ENCODE results near the gene CDC45. TPM values are rescaled to one million over a fixed set of nuclear protein-coding genes. Genes with fewer than 3 reads are reported as not detected.

The CDC45 gene
- total and polyA plus RNA-seq, 10 donors = 1.5 to 7.3 (median 4.9) TPM

DNA sequence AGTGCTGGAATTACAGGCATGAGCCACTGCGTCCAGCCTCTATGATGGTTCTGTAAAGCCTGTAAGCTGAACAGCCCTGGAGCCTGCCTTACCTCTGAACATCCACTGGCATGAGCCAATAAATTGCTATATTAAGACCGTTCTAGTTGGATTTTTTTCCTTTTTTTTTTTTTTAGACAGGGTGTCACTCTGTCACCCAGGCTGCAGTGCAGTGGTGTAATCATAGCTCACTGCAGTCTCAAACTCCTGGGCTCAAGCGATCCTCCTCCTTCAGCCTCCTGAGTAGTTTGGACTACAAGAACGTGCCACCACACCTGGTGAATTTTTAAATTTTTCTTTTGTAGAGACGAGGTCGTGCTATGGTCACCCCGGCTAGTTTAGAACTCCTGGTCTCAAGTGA is 70.7 kb downstream of the CDC45 start:
- Histone ChIP-seq H3K36me3 (no peaks in the 10 kb centered on the region), H3K9me3 (peaks cover 0 to 14% (median 7%) of the 10 kb centered on the region in 8 donors), H3K27ac (no peak overlapping the region), H3K4me3 (no peak overlapping the region), H3K27me3 (replicated peaks in 1 of 7) (peaks cover 0 to 16% (median 0%) of the 10 kb centered on the region in 7 donors), H3K4me1 (peaks cover 0 to 6% (median 0%) of the 10 kb centered on the region in 6 donors)
- 82 to 94% (median 92%) methylated on average over 7 of the region's 7 CpGs for WGBS, 5 donors
- TF ChIP-seq POLR2A (IDR thresholded peaks at IDR 0.05) (no peak), CTCF (IDR thresholded peaks at IDR 0.05 in 8 of 11, conservative IDR thresholded peaks at IDR 0.05 in 3 of 11) (no peak)
- intact Hi-C loops (cut with DNase I; ENCODE audit: low total_unique reads) = no loop called here
- DNase-seq = no peak

DNA sequence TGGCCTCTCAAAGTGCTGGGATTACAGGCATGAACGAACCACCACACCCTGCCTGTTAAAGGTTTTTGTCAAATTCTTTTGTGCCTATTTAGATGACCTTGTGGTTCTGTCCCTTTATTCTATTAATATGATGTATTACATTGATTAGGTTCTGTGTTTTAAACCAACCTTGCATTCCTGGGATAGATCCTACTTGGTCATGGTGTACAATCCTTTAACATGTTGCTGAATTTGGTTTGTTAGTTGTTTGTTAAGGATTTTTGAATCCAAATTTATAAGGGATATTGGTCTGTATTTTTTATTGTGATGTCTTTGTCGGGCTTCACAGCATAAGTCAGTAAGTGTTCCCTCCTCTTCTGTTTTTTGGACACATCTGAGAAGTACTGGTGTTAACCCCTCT is 73.5 kb downstream of the CDC45 start:
- intact Hi-C loops (cut with DNase I; ENCODE audit: low total_unique reads) = no loop called here
- no peaks in the 10 kb centered on the region for H3K36me3 ChIP-seq
- H3K4me3 ChIP-seq = no peak overlapping the region
- H3K27ac ChIP-seq = no peak overlapping the region
- 83 to 100% (median 86%) methylated on average over 2 of the region's 2 CpGs for WGBS, 5 donors
- DNase-seq = no peak
- no peak for TF ChIP-seq POLR2A (IDR thresholded peaks at IDR 0.05)
- peaks cover 0 to 9% (median 0%) of the 10 kb centered on the region in 7 donors for H3K27me3 ChIP-seq (replicated peaks in 1 of 7)
- no peaks in the 10 kb centered on the region for H3K4me1 ChIP-seq
- peaks cover 0 to 14% (median 7%) of the 10 kb centered on the region in 8 donors for H3K9me3 ChIP-seq

- H3K27ac ChIP-seq = peak overlapping the region in 1 of 8 donors; percentile 1
- 80 to 92% (median 84%) methylated on average over 11 to 12 of the region's 12 CpGs for WGBS, 5 donors
- H3K4me3 ChIP-seq = no peak overlapping the region
- intact Hi-C loops (cut with DNase I; ENCODE audit: low total_unique reads) = no loop called here
- peaks cover 0 to 9% (median 0%) of the 10 kb centered on the region in 7 donors for H3K27me3 ChIP-seq (replicated peaks in 1 of 7)
- H3K4me1 ChIP-seq = no peaks in the 10 kb centered on the region
- H3K9me3 ChIP-seq = peaks cover 0 to 14% (median 7%) of the 10 kb centered on the region in 8 donors
- TF ChIP-seq CTCF (IDR thresholded peaks at IDR 0.05 in 8 of 11, conservative IDR thresholded peaks at IDR 0.05 in 3 of 11) = peak in 1 of 11 experiments; percentile 7
- no peak for TF ChIP-seq POLR2A (IDR thresholded peaks at IDR 0.05)
- TF ChIP-seq POLR2AphosphoS5 (IDR thresholded peaks at IDR 0.05) = peak in 1 of 3 donors; percentile 32
- no peak for DNase-seq
- H3K36me3 ChIP-seq = no peaks in the 10 kb centered on the region
Measured at GRCh38 chr22:19554834-19555404, 75.2 kb downstream of the CDC45 start.

DNA sequence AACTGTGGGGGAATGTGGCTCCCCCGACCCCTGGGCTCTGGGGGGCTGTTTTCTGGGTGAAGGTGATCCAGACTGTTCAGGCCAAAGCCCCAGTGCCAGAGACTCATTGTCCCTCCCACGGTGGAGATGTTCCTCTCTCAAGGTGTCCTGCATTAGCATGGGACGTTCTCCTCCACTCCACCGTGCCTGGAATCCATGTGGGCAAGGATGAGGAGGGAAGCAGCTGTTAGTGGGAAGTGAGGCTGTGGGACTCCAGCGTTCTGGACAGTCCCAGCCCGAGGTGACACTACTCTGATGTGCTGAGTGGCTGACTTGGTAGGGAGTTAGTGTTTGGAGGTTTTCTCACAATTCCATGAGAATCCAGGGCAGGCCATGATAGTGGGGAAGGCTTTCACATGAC is 75.9 kb downstream of the CDC45 start:
- Histone ChIP-seq H3K4me3 (no peak overlapping the region), H3K36me3 (no peaks in the 10 kb centered on the region), H3K4me1 (no peaks in the 10 kb centered on the region), H3K9me3 (peaks cover 0 to 14% (median 7%) of the 10 kb centered on the region in 8 donors), H3K27me3 (replicated peaks in 1 of 7) (peaks cover 0 to 9% (median 0%) of the 10 kb centered on the region in 7 donors), H3K27ac (no peak overlapping the region)
- DNase-seq = peak; percentile 24
- 81 to 90% (median 85%) methylated on average over 6 of the region's 6 CpGs for WGBS, 5 donors
- intact Hi-C loops (cut with DNase I; ENCODE audit: low total_unique reads) = no loop called here
- TF ChIP-seq POLR2A (IDR thresholded peaks at IDR 0.05) = no peak
- TF ChIP-seq POLR2AphosphoS5 (IDR thresholded peaks at IDR 0.05) = no peak
- no peak for TF ChIP-seq CTCF (IDR thresholded peaks at IDR 0.05 in 8 of 11, conservative IDR thresholded peaks at IDR 0.05 in 3 of 11)
